ENCODE measurements around the gene SPRYD3.

SPRYD3 gene

GRCh38 chr12:53062011-53062961 is 16.9 kb downstream of the SPRYD3 start:
- no peak for DNase-seq

DNA sequence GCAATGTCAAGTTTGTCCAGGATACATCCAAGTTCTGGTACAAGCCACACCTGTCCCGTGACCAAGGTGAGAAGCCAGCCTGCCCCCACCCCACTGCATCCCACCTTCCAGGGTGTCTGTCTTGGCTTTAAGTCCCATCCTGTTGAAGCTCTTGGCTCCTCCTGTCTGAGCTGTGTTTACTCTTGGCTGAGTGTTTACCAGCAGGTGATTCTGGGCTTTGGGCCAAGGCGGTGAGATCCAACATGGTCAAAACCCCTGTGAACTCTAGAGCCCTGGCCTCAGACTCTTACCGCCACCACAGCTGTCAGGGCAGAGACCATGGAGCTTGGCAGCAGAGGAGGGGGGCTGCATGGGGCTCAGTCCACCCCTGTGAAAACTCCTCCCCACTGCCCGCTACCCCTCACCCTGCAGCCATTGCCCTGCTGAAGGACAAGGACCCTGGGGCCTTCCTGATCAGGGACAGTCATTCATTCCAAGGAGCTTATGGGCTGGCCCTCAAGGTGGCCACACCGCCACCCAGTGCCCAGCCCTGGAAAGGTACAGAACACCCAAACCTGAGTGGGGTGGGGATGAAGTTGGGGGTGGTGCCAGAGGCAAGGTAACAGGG is 17.7 kb downstream of the SPRYD3 start:
- DNase-seq = peak; percentile 25

DNA sequence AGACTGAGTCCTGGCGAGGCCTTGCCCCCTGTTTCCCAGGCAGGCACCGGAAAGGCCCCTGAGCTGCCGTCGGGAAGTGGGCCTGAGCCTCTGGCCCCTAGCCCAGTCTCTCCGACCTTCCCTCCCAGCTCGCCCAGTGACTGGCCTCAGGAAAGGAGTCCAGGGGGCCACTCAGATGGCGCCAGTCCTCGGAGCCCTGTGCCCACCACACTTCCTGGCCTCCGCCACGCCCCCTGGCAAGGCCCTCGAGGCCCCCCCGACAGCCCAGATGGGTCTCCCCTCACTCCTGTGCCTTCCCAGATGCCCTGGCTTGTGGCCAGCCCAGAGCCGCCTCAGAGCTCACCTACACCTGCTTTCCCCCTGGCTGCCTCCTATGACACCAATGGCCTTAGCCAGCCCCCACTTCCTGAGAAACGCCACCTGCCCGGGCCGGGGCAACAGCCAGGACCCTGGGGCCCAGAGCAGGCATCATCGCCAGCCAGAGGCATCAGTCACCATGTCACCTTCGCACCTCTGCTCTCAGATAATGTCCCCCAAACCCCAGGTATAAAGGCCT is 18.4 kb downstream of the SPRYD3 start:
- DNase-seq = no peak

DNA sequence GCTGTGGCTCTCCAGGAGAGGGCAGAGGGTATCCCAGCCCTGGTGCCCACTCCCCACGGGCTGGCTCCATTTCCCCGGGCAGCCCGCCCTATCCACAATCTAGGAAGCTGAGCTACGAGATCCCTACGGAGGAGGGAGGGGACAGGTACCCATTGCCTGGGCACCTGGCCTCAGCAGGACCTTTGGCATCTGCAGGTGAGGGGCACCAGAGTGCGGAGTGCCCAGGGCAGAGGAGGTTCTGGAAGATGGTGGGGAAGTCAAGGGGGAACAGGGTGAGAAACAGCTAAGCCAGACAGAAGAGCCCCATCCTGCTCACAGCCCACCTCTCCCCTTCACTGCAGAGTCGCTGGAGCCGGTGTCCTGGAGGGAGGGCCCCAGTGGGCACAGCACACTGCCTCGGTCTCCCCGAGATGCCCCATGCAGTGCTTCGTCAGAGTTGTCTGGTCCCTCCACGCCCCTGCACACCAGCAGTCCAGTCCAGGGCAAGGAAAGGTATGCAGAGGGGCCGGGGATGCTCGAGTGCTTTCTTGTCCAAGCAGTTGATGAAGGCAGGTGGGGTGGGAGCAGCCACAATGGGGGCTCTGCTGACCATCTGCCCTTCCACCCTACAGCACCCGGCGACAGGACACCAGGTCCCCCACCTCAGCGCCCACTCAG is 19.0 kb downstream of the SPRYD3 start:
- DNase-seq = no peak

DNA sequence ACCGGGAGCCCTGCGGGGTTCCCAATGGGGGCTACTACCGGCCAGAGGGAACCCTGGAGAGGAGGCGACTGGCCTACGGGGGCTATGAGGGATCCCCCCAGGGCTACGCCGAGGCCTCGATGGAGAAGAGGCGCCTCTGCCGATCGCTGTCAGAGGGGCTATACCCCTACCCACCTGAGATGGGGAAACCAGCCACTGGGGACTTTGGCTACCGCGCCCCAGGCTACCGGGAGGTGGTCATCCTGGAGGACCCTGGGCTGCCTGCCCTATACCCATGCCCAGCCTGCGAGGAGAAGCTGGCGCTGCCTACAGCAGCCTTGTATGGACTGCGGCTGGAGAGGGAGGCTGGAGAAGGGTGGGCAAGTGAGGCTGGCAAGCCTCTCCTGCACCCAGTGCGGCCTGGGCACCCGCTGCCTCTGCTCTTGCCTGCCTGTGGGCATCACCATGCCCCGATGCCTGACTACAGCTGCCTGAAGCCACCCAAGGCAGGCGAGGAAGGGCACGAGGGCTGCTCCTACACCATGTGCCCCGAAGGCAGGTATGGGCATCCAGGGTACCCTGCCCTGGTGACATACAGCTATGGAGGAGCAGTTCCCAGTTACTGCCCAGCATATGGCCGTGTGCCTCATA is 19.6 kb downstream of the SPRYD3 start:
- DNase-seq = no peak

GRCh38 chr12:53058674-53059433 is 20.3 kb downstream of the SPRYD3 start:
- DNase-seq = no peak

DNA sequence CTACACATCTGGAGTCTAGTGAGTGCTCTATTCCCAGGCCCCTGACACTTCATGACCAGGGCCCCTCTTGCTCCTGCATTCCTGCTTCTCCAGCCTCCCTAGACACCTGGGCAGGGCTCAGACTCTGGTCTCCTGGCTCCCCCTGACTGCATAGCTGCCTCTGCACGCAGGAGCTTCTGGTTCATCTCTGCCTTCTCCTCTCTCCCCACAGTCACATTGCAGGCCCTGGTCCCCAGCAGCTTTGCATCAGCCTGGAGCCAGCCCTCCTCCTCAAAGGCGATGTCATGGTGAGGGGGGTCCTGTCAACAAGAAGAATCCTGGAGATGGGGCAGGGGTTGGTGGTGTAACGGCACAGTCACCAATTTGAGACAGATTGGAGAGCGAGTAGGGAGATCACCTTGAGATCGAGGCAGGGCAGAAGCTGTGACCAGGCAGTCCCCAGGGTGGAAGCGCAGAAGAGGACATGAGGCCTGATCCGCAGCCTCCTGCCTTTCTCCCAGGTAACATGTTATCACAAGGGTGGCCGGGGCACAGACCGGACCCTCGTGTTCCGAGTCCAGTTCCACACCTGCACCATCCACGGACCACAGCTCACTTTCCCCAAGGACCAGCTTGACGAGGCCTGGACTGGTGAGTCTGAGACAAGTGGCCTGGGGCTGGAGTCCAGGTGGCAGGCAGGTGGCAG is 21.2 kb downstream of the SPRYD3 start:
- DNase-seq = no peak

DNA sequence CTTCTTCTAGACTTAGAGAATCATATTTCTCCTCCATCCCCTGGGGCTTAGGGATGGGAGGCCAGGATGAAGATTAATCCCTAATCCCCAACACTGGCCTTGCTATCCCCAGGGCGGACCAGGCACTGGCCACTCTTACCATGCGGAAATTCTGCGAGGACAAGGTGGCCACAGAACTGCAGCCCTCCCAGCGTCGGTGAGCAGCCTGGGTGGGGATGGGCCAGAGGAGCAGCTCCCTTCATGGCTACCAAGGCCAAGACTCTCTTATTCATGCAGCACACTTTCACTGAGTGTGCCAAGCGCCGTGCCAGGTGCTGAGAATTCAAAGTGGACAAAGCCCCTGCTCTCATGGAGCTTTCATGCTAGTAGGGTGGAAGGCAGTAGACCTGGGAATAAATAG is 22.3 kb downstream of the SPRYD3 start:
- no peak for DNase-seq

GRCh38 chr12:53056296-53056695 is 22.9 kb downstream of the SPRYD3 start:
- DNase-seq = no peak

DNA sequence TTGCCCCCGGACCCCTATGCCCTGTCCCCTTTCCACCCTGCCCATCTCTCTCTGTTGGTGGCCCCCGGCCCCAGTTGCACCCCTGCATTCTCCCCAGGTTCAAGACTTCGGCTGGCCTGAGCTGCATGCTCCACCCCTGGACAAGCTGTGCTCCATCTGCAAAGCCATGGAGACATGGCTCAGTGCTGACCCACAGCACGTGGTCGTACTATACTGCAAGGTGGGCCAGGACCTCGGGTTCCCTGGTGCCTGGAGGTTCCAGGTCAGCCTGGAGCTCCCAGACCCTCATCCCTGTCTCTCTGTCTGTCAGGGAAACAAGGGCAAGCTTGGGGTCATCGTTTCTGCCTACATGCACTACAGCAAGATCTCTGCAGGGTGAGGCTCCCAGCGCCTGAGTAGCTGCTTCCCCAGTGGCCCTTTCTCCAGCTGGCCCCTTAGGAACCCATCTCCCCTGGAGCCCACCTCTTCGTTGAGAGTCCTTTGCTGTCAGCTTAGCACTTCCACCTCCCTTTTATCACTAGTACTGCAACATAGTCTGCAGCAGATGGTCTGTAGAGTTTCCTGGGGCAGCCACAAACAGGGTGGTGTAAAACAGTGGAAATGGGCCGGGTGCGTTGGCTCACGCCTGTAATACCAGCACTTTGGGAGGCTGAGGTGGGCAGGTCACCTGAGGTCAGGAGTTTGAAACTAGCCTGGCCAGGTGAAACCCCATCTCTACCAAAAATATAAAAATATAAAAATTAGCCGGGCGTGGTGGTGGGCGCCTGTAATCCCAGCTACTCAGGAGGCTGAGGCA is 23.5 kb downstream of the SPRYD3 start:
- DNase-seq = no peak

GRCh38 chr12:53054112-53054878 is 24.9 kb downstream of the SPRYD3 start:
- peak; percentile 94 for DNase-seq

DNA sequence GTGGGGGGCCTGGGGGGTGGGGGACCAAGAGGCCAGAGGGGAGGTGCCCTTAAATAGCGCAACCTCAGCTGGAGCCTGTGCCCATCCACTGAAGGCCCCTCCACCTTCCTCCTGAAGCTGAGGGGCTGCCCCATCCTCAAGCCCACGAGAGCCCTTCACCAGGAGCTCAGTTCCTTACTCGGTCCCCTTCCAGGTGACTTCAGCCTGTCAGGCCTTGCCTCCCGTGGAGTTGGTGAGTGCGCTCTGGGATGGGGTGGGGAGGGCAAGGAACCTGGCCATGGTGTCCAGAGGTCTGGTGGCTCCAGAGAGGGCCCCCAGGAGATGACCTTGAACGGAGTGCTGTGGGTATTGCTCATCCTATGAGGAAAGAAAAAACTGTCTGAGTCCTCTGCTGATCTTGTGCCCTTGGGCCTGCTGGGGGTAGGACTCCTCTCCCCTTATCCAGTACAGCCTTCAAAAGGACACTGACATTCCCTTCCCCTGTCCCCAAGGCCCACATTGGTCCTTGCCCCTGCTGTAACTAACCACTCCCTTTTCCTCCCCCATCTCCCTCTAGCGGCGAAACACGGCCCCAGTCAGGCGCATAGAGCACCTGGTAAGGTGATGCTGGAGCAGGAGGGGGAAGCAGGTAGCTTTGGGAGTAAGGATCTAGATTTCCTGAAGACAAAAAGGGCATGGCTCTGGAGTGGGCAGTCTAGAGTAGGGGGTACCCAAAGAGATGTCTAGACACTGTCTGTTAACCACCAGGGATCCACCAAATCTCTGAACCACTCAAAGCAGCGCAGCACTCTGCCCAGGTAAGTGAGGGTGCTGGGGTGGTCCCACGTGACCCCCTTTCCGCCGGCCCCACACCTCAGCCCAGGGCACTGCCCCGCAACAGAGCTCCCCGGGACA is 25.7 kb downstream of the SPRYD3 start:
- peak; percentile 54 for DNase-seq

GRCh38 chr12:53052419-53053217 is 26.6 kb downstream of the SPRYD3 start:
- peak; percentile 29 for DNase-seq

DNA sequence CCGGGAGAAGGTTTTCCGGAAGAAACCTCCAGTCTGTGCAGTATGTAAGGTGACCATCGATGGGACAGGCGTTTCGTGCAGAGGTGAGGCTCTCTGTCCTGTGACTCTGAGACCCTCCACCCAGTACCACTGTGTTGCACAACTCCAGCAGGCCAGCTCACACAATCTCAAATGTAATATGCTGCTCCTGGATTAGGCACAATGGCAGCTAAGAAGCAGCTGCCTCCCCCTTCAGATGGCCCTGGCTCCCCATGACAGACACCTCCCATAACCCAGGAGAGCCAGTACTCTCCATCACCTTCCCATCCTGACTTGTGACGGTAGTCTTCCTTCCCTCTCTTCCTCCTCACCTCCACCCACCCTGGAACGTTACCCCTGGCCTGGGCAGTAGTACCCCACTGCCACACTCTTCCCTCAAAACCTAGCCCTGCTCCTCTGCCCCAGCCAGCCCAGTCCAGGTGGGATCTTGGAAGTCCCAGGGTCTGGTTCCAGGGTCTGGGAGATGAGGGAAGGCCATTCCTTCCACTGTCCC is 27.2 kb downstream of the SPRYD3 start:
- no peak for DNase-seq

- DNase-seq = no peak
Observed at GRCh38 chr12:53051058-53051880, 27.9 kb downstream of the SPRYD3 start.

DNA sequence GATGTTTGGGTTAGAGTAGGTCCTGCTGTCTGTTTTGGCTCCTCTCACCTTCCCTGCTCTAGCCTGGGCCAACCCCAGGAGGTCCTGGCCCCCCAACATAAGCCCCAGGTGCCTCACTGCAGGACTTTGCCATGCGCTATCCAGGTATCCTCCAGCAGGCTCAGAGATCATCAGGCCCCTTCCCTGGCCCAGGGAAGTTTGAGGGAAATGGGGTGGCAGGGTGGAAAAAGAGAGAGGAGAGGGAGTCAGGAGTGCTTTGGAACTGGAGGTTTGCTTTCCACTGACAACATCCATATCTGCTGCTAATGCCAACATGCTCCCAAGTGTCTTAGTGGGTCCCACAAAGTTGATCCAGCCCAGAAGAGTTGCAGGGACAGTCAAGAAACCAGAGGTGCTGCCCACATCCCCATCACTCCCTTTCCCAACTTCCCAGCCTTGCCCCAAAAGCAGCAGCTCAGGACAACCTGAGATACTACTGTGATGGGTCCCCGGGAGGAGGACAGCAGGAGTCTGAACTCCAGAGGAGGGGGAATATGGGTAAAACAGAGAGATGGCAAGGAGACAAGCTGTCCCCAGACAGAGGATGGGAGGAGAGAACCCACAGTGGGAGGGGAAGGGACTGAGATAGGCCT is 28.6 kb downstream of the SPRYD3 start:
- DNase-seq = no peak
